Activated T-cell treated with anti-CD3 and anti-CD28 coated beads for 4 hours (primary cell): ENCODE results near the gene SERINC5.

Source experiments
- DNase-seq: peaks from one replicate; pipeline ENCODE4 v3.0.0-alpha.2; 2020

Gene SERINC5

DNA sequence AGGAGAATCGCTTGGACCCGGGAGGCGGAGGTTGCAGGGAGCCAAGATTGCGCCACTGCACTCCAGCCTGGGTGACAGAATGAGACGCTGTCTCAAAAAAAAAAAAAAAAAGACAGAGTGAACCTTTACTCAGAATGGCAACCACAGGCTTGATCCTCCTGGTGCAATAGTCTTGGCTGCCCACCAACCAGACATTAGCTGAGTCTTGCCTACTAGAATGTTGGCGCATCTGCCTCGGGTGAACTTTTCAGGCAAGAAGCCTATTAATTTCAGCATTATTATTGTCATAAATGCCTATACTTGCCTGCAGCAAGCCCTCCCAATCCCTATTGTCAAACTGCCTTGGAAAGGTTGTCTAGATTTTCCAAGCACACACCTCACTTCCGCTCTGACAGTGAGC lies 4.2 kb downstream of the SERINC5 start:
- no peak for DNase-seq

DNA sequence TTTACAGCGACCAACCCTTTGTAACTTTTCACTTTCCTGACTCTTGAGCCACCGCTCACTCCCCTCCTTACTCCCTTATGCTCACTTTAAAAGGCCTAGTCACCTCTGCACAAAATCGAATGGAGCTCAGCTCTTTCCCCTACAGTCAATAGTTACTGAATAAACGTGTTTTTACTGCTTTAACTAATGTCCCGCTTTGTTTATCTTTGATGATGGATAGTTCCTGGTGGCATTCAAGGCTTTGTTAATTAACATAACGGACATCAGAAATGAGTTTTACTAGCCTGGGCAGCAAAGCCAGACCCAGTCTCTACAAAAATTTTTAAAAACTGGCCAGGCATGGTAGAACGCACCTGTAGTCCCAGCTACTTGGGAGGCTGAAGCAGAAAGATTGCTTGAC lies 5.0 kb downstream of the SERINC5 start:
- DNase-seq = no peak

DNA sequence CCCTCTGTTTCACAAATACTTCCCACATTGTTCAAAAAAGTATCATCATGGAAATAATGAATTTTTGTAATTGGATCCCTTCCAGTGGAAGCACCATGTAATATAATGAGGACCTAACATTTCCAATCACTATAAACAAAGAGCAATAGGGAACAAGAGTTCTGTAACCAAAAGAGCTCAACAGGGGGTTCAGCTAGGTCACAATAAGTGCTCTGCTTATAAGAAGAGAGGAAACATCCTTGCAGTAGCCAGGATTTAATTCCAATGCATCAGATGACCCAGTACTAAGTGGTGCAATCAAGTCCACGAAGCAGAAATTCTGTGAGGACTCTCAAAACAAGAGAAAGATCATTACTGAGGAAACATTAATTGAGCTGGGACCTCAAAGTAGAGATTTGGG lies 5.9 kb downstream of the SERINC5 start:
- no peak for DNase-seq

DNA sequence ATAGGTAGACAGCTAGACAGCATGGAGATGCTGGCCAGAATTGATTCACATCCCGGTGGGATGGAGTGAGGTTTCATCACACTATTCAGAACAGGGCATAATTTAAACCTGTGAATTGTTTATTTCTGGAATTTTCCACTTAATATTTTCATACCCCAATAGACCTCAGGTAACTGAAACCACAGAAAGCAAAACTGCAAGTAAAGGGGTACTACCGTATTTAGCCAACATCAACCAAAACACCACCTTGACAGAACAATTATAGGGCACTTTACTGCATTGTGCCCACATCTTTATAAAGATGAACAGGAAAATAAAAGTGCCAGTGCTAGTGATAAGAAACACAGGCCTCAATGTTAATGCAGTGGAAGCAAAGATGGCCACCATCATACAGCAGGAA lies 7.5 kb downstream of the SERINC5 start:
- no peak for DNase-seq

DNA sequence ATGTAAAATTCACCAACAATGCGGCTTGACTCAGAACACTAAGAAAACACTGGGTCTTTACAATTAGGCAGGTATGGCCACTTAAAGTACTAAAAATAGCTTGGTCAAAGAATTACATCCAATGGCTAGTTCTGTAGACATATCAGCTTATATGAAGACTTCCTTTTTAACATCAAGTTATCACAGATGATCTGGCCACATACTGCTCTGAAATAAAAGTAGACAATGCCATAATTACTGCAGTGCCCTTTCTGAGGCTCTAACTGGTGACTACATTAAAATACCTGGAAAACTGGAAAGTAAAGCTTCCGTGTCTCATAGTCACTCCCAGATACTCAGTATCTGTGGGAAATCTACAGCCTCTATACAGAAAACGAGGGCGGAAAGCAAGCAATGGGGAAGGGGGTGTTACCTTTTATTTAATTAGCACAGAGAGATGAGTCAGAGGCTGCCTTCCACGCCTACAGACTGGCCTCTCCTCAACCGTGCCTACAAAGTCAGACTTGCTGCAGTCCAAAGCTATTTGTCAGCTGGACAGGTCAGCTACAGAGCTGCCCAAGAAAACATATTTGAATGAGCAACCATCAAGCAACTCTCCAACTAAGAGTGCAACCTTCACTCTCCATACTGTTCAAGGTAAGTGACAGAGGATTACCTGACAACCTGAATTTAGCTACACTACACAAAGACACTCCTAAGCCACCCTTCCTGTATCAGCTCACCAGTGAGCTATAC lies 8.7 kb downstream of the SERINC5 start:
- peak; percentile 44 for DNase-seq

DNA sequence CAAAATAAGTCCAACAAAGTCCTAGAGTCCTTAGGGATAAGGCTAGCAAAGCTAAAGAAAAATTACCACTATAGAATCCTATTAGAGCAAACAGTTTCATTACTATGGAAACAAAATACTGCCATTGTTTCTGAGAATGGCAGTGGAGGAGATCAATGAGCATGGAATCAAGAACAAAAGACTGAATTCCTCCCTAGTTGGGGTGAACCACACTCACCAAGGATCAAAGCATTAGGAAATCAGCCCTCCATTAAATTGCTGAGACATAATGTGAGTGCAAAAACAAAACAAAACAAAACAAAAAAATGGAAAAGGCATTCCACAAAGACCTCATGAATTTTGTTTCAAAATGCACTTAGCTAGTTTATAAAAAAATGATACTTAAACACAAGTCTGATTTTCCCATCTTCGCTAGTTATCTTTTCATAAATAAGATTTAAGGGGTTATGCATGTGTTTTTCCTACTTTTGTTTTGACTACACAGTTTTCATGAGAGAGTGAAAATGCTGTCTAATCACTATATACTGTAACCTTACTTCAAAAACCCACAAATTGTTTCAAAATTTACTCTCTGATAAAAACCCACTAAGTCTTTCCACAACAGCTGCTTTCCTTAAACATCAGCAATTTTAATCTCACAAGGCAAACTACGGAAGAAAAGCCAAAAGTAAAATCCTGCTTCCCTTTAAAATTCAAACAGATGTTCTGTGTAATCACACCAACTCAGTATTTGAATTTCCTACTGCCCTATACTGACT lies 9.7 kb downstream of the SERINC5 start:
- DNase-seq = no peak

DNA sequence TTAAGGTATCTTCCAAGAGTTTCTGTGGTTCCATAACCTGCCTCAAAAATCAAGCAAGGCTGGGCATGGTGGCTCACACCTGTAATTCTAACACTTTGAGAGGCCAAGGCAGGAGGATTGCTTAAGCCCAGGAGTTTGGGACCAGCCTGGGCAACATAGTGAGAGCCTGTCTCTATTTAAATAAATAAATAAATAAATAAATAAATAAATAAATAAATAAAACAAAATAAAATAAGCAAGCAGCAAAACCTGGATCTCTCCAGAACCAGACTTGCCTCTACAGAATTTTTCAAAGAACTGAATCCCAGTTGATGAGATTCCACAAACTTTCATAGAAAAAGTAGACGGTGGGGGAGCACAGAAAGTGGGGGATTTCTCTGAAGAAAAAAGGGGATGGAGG lies 12.3 kb downstream of the SERINC5 start:
- DNase-seq = no peak

DNA sequence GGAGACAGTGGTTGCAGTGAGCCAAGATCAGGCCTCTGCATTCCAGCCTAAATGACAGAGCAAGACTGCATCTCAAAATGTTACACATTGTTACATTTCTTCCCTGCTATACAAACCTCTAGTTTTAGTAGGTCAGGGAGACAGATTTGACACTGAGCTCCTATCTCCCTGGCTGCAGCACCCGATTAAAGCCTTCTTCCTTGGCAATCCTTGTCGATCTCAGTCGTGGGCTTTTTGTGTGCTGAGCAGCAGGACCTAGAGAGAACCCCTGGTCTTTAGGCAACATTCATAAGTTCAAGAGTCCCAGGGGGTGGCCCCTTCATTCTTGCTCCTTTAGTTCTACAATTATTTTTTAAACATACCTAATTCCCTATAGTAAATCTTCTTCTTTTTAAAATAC lies 13.0 kb downstream of the SERINC5 start:
- DNase-seq = no peak

DNA sequence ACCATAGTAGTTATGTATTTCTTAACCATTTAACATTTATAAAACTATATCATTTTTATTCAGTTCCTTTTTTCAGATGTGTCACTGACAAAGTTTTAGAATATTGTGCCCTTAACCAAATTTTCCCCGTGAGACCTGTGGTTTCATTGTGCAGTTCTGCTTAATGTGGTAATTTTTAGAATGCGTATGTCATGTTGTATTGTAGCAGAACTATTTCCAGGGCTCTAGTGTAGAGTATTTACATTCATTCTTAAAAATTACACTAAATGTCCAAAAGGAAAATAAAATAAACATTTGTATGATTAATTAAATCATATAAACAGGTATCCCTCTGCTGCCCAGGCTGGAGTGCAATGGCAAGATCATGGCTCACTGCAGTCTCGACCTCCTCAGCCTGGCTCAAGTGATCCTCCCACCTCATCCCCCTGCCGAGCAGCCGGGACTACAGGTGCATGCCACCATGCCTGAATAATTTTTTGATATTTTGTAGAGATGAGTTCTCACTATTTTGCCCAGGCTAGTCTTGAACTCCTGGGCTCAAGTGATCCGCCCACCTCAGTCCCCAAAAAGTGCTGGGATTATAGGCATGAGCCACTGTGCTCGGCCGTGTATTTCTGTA lies 15.4 kb downstream of the SERINC5 start:
- DNase-seq = no peak

DNA sequence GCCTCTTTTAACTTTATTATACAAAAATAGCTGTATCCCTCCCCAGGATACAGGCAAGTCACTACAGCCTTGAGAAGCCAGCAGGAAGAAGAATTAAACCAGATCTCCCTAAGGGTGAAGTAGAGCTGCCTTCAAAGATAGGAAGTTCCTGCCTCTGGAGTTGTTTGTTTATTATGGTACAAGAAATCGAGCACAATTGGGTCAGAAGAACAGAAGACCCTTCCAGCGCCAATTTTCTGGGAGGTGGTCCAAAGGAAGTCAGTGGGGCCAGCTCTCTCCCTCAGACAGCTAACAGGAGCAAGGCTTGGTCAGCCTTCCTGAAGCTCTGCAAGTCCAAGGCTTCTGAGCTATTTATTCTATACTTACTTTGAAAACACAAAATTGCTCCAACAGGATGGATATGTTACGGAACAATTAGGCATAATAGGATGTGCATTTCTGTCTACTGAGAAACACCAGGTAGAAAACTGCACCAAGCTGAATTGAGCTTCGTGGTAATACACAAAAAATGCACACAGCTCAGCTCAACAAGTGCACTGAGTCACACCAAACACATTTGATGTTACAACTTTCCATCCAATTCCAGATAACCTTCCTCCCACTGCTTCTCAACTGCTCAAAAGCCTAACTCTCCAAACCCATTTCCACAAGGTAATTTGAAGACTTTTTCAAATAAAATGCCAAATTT lies 16.0 kb downstream of the SERINC5 start:
- DNase-seq = no peak

DNA sequence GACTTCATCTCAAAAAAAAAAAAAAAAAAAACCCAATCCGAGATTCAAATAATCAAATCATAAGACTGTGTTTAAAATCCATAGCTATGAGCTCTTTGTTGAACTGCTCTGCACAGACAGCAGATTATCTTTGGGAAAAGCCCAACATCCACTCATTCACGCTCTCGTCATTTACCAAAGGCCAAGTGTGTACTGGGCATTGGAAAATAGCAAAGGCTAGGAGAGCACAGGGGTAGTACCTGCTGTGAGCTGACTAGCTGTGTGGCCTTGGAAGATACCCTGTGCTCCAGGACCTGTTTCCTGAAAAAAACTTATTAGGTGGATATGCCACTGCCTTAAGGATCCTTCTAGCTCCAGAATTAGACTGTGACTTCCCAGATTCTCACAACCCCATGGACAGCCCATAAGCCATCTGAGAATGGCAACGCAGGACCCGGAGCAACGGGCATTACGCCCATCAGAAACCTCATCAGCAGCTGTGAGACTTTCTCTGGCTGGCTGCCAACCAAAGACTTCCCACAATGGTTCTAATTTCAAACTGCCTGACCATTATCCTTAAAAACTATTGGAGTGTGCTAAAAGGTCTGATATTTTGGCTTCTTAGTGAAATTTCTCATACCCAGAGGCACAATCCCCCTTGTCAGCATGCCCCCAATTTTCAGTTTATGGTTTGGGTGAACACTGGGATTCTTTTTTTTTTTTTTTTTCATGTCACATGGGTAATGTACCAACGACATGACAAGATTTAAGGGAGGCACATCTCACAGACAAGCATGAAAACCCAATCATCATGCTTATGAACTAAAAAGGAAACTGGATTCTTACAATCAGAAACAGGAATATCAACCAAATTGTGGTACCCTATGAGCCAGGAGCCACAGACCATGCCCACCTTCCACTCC lies 16.8 kb downstream of the SERINC5 start:
- DNase-seq = no peak

DNA sequence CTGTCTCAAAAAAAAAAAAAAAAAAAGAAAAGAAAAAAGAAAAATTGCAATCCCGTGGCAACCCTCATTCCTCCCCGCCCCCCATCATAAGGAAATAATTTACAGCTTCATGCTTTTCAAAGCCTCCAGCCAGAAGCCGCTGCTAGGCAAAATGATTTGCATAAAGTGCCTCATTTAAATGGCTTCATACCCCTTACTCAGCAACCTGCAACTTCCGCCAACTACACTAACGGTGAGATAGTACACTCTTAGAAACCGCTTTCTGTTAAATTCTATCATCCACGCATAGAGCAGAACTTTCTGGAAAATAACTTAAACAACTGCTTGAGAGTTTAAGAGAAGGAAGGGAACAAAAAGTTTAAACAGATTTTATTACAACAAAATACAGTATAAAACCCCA lies 17.8 kb downstream of the SERINC5 start:
- DNase-seq = no peak

DNA sequence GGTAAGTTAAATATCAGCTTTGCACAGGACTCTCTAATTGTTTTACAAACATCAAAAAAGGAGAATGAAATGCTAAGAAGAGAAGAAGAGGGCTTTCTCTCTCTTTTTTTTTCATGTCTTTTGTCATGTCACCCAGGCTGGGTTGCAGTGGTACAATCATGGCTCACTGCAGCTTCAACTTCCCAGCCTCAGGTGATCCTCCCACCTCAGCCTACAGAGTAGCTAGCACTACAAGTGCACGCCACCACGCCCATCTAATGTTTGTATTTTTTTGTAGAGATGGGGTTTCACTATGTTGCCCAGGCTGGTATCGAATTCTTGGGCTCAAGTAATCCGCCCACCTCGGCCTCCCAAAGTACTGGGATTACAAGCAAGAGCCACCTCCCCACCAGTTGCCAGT lies 18.6 kb downstream of the SERINC5 start:
- DNase-seq = no peak

DNA sequence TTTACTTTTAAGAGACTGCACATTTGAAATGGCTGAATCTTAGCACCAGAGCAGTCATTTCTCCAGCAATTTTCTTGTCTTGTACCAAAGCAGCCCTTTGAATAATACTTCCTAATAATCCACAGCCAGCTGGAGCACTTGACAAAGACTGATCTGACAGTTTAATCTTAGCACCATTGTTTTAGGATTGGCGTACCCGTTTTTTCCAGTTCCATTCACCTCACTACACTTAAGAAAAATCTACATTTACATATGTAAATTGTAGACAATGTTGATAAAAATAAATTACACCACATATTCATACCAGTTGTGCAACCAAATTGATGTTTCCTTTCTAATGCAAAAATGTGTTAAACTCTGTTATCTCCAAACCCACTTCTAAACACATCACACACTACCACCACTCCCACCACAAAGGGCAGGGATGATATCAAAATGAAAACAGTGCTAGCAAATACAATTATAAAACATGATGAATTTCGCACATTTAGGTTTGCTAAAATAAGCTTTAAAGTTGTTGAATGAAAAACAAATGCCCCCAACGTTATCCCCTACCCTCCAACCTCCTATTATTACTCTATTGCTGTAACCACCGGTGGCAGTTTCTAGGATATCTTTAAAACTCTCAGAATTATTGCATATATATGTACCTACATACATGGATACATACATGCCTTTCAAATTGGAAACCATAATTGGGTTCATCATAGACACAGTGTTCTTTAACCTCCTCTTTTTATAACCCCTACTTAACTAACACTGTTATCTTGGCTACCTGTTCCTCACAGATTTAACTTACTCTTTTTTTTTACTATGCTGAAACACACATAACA lies 21.5 kb downstream of the SERINC5 start:
- DNase-seq = no peak

DNA sequence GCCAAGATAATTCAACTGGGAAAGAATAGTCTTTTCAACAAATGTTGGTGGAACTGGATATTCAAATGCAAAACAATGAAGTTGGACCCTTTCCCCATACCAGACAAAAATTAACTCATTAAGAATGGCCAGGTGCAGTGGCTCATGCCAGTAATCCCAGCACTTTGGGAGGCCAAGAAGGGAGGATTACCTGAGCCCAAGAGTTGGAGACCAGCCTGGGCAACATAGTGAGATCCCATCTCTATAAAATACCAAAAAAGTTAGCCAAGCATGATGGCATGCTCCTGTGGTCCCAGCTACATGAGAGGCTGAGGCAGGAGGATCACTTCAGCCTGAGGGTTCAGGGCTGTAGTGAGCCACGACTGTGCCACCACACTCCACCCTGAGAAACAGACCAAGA lies 24.2 kb downstream of the SERINC5 start:
- DNase-seq = no peak

DNA sequence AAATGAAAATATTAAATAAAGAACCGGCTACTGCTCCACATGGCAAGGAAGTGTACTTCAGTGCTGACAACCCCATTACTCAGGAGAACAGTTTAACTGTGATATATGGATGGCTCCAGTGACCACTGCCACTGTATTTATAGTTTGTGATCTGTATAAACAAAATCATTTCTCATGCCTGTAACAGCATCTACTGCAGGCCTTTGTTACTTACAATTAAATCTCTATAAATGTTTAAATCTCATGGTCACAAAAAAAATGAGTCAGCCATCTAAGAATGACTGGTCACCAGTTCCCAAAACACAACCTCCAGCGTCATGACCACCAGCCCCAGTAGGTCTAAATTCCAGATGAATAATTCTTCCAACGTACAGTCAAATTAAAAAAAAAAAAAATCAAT lies 24.6 kb downstream of the SERINC5 start:
- DNase-seq = no peak

DNA sequence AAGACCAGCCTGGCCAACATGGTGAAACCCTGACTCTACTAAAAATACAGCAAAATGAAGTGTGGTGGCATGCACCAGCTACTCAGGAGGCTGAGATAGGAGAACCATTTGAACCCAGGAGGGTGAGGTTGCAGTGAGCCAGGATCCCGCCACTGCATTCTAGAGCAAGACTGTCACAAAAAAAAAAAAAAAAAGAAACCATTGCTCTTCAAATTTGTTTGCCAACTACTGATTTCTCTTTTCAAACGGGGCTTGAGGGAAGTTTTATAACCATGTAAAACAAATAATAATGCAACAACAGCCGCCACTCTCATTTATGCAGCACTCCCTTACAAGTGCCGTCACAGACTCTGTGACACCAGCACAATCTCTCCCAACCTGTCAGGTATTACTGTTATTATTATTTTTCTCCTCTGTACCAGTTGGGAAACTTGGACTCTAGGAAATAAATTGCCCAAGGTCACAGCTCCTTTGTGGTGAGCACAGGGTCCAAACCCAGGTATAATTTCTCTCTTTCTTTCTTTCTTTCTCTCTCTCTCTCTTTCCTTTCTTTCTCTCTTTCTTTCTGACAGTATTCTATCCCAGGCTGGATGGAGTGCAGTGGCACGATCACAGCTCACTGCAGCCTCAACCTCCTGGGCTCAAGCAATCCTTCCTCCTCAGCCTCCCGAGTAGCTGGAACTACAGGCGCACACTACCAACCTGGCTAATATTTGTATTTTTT lies 25.4 kb downstream of the SERINC5 start:
- DNase-seq = no peak

DNA sequence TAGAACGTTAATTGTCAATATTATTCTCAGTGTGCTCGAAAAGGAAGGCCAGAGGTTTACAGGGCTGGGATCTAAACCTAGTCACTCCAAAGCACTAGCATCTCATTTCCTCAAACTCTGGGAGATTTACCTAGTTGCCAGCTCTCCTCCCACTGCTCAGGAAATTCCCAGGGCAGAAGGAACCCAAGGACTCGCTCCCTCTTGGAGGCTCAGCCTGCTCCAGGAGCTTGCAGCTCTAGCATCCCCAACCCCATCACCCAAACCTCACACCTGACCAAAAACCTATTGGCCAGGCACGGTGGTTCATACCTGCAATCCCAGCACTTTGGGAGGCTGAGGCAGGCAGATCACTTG lies 26.0 kb downstream of the SERINC5 start:
- DNase-seq = no peak

DNA sequence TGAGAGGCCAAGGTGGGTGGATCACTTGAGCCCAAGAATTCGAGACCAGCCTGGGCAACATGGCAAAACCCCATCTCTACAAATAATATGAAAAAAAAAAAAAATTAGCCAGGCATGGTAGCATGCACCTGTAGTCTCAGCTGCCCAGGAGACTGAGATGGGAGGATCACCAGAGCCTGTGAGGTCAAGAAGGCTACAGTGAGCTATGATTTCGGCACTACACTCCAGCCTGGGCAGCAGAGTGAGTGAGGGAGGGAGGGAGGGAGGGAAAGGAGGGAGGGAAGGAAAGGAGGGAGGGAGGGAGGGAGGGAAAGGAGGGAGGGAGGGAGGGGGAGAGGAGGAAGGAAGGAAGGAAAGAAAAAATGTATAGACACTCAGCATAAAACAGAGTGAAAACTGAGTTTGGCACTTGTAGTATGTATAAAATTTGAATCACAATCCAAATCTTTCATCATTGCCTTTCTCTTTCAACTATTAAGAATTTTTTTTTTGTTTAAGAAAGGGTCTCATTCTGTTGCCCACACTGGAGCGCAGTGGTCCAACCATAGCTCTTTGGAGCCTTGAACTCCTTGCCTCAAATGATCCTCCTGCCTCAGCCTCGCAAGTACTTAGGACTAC lies 27.8 kb downstream of the SERINC5 start:
- DNase-seq = no peak

DNA sequence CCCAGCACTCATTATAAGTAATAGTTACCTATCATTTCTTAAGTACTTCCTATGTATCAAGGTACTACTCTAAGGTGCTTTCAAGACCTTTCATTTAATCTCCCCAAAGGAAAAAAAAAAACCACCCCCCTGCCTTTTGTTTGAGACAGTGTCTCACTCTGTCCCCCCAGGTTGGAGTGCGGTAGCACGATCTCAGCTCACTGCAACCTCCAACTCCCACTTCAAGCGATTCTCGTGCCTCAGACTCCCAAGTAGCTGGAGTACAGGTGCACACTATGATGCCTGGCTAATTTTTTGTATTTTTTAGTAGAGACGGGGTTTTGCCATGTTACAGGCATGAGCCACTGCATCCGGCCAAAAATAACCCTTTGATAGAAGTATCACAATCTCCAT lies 29.9 kb downstream of the SERINC5 start:
- DNase-seq = no peak
